GM21737 (cell line): ENCODE measurements around the gene ARPC1B.
"Not testable (repeated sequence)": the region's sequence is repeated elsewhere in the genome, so short reads cannot be mapped to it uniquely, and the experiment has no call there.

Experiments
- ATAC-seq: cut with Tn5 transposase; IDR thresholded peaks from one replicate; pipeline ENCODE4 v1.9.1; 2021; ENCODE audit warnings: mild to moderate bottlenecking, moderate library complexity; ENCODE audit not compliant: unreplicated experiment

Gene ARPC1B

DNA sequence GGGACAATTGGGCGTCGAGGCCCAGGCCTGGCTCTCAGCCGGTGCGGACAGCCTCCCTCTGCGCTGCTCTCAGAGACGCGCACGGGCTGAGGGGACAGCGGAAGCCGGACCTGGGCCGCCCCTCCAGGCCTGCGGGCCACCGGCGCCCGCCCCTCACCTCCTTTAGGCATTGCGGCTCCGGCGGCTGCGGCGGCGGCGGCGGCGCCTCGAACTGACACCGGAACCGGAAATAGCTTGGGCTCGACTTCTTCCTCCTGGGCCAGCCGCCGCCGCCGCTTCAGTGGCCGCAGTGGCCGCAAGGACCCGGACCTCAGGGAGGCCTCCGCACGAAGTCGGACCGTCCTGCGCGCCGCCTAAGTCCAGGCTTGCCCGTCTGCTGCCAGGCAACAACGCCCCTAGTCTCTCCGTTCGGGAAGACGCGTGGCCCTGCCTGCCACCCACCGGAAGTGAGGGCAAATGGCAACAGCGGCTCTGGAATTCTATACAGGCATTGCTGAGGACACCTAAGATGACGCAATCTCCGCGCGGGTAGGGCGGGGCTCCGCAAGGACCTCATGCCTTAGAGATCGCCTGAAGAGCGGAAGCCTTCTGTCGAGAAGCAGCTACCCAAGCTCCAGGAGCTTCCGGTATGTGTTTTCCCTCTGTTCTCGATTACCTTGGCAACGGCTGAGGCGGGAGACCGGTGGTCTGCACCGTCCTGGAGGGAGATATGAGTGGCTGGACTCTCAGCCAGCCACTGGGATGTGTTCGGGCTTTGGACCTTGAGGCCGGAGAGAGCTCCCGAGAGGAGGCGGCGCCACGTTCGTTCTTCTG, 34.1 kb downstream of the ARPC1B start, which contains the start of the genes BUD31 and PDAP1:
Gene BUD31, plus strand, starts transcription at position 591 of the 813 bp plus-strand sequence. CDS start 2,124 bp downstream, outside the sequence.
Gene PDAP1, minus strand, starts transcription at position 219 of the 813 bp plus-strand sequence. Its CDS starts 49 bp downstream, at position 170.
- peak; percentile 75 for ATAC-seq

DNA sequence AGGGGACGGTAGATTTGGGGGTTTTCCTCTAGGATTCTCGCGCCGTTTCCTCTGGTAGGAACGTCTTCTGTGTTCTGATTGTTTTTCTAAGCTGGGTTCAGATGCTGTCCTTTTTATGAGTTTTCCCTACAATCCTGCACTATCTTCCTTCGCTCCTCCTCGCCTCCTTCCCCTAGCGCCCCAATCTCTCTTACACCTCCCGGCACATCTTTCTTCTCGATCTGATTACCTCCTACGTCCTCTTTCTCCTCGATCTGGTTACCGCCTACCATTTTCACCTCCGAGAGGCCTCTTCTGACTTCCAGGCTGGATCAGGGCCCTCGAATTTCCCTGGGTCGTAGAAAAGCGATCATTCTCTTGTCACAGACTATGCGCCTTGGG, 34.7 kb downstream of the ARPC1B start:
- no peak for ATAC-seq

GRCh38 chr7:99409806-99410205, 35.3 kb downstream of the ARPC1B start:
- ATAC-seq, result no peak

GRCh38 chr7:99410635-99411034, 36.1 kb downstream of the ARPC1B start:
- ATAC-seq, result no peak

DNA sequence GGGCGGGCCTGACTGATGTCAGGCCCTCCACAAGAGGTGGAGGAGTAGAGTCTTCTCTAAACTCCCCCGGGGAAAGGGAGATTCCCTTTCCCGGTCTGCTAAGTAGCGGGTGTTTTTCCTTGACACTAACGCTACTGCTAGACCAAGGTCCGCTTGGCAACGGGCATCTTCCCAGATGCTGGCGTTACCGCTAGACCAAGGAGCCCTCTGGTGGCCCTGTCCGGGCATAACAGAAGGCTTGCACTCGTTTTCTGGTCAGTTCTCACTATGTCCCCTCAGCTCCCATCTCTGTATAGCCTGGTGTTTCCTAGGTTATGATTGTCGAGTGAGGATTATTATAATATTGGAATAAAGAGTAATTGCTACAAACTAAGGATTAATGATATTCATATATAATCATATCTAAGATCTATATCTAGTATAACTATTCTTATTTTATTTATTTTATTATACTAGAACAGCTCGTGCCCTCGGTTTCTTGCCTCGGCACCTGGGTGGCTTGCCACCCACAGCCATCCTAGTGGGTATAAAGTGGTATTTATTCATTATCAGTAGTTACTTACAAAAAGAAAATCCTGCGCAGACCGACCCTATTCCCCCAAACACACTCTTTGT, 41.1 kb downstream of the ARPC1B start:
- not testable (repeated sequence) for ATAC-seq

DNA sequence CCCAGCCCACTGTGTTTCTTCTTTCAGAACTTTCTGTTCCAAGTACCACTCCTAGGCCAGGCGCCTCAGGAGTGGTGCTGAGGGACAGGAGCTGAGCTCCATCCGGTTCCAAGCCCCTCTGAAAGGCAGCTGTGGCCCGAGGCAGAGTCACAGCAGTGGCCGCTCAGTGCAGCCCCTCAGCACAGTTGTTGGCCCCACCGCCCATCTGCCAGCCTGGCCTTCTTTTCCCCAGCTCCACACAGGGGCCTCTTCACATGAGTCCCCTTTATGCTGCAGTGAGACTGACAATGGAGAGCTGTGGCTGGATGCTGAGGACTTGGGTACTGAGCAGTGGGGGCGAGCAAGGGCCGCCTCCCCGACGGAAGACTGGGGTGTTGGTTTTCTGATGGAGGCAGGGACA, 43.7 kb downstream of the ARPC1B start:
- ATAC-seq, result no peak

- ATAC-seq, result no peak
Observed at GRCh38 chr7:99419323-99420021, 44.9 kb downstream of the ARPC1B start.

GRCh38 chr7:99420213-99420612, 45.7 kb downstream of the ARPC1B start:
- no peak for ATAC-seq

DNA sequence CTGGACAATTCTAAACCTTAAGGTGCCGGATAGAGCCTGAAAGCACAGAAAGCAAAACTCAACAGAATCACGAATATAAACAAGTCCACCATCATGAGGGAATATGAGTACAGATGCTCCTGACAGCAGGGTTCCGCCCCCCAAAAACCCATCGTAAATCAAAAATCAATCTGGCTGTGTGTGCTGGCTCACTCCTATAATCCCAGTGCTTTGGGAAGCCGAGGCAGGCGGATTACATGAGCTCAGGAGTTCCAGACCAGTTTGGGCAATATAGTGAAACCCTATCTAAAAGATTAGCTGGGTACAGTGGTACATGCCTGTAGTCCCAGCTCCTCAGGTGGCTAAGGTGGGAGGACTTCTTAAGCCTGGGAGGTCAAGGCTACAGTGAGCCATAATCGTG, 46.5 kb downstream of the ARPC1B start:
- no peak for ATAC-seq

- no peak for ATAC-seq
Observed at GRCh38 chr7:99422186-99422585, 47.7 kb downstream of the ARPC1B start.

GRCh38 chr7:99422625-99423024, 48.1 kb downstream of the ARPC1B start:
- no peak for ATAC-seq

- no peak for ATAC-seq
Observed at GRCh38 chr7:99424932-99425730, 50.6 kb downstream of the ARPC1B start.

- no peak for ATAC-seq
Observed at GRCh38 chr7:99428972-99429566, 54.5 kb downstream of the ARPC1B start.

DNA sequence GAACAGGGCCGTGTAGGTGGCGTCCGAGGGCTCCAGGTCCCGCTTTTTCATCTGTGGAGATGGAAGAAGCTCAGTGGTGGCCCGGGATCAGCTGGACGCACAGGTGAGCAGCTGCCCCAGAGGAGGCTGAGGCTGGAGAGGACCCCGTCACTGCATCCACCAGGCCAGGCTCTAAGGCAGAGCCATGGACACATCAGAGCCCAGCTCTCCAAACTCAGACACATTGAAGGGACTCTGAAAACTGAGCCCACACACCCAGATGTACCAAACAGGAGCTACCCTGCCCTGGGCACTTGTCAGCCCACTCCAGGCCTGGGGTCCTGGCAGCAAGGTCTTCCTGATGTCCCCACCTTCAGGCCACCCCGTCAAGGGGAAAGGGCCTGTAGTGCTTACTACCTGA, 55.2 kb downstream of the ARPC1B start:
- no peak for ATAC-seq

DNA sequence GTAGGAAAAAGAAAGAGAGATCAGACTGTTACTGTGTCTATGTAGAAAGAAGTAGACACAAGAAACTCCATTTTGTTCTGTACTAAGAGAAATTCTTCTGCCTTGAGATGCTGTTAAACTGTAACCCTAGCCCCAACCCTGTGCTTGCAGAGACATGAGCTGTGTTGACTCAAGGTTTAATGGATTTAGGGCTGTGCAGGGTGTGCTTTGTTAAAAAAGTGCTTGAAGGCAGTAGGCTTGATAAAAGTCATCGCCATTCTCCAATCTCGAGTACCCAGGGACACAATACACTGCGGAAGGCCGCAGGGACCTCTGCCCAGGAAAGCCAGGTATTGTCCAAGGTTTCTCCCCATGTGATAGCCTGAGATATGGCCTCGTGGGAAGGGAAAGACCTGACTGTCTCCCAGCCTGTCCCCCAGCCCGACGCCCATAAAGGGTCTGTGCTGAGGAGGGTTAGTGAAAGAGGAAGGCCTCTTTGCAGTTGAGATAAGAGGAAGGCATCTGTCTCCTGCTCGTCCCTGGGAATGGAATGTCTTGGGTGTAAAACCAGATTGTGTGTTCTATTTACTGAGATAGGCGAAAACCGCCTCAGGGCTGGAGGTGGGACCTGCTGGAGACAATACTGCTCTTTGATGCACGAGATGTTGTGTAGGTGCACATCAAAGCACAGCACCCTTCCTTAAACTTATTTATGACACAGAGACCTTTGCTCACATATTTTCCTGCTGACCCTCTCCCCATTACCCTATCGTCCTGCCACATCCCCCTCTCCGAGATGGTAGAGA, 57.4 kb downstream of the ARPC1B start:
- ATAC-seq, result not testable (repeated sequence)

- ATAC-seq, result no peak
Observed at GRCh38 chr7:99433158-99433557, 58.6 kb downstream of the ARPC1B start.

DNA sequence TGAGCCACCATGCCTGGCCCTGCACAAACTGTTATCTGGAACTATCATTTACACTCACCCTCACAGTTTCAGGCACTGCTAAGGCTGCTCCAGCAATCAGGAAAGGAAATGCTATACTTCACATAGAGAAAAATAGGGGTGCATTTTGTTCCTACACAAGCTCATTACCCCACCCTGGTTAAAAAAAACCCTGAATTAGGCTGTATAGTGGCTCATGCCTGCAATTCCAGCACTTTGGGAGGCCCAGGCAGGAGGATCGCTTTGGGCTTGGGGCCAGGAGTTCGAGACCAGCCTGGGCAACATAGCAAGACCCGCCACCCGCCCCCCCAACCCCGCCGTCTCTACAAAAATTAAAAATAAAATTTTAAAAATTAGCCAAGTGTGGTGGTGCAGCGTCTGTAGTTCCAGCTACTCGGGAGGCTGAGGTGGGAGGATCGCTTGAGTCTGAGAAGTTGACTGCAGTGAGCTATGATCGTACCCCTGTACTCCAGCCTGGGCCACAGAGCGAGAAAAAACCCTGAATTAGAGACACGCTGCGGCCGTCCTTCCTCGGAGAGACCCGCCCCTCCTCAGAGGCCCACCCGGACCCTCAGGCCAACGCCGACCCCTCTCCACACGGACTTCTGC, 63.5 kb downstream of the ARPC1B start:
- ATAC-seq, result no peak

- ATAC-seq, result peak; percentile 95
Observed at GRCh38 chr7:99438573-99439480, 64.3 kb downstream of the ARPC1B start, which contains the start of the genes CPSF4 and PTCD1. Gene CPSF4, plus strand, starts transcription at chr7:99438943. Its CDS starts 140 bp downstream, at chr7:99439083. Gene PTCD1, minus strand, starts transcription at chr7:99438798. Its CDS starts 3,556 bp downstream, at chr7:99435242.
